Astrocyte (in vitro differentiated cells and primary cell): ENCODE data around the gene SVOPL. TPM values are rescaled to one million over a fixed set of nuclear protein-coding genes. Genes with fewer than 3 reads are reported as not detected.
A peak's percentile ranks its signal among the peaks of the same experiment; 100 is the strongest.

ENCODE experiments used
- DNase-seq: peaks from one replicate; pipeline ENCODE4 v3.0.0-alpha.2; 2010; ENCODE audit warnings: low read depth
- FAIRE-seq: peaks from 2 replicates; lab custom pipeline; 2011; peaks lifted over from hg19 to GRCh38; lab: Jason Lieb, UNC
- H2AFZ ChIP-seq: 2 replicates; pipeline ENCODE4 v1.6.0; 2012; ENCODE audit warnings: low read depth, low read length, inconsistent platforms
- H3K27ac ChIP-seq: 2 replicates; pipeline ENCODE4 v1.5.1; 2011; ENCODE audit warnings: low read depth, low read length, inconsistent platforms
- H3K27me3 ChIP-seq: 2 replicates; pipeline ENCODE4 v1.6.0; 2011; ENCODE audit warnings: low read length, inconsistent platforms; ENCODE audit not compliant: insufficient read depth
- H3K36me3 ChIP-seq: 2 replicates; pipeline ENCODE4 v1.5.1; 2011; ENCODE audit warnings: low read length, inconsistent platforms; ENCODE audit not compliant: insufficient read depth
- H3K4me1 ChIP-seq: 2 replicates; pipeline ENCODE4 v1.5.1; 2011; ENCODE audit warnings: low read length, inconsistent platforms; ENCODE audit not compliant: insufficient read depth
- H3K4me2 ChIP-seq: 2 replicates; pipeline ENCODE4 v1.6.0; 2012; ENCODE audit warnings: low read length, inconsistent platforms
- H3K4me3 ChIP-seq: 2 replicates; pipeline ENCODE4 v1.5.1; 2011; ENCODE audit warnings: low read depth, mild to moderate bottlenecking, low read length, inconsistent platforms; ENCODE audit not compliant: insufficient read depth
- H3K79me2 ChIP-seq: 2 replicates; pipeline ENCODE4 v1.6.0; 2012; ENCODE audit warnings: mild to moderate bottlenecking, low read length, inconsistent platforms; ENCODE audit not compliant: insufficient read depth
- H3K9ac ChIP-seq: 2 replicates; pipeline ENCODE4 v1.6.0; 2012; ENCODE audit warnings: mild to moderate bottlenecking, low read length, inconsistent platforms
- H3K9me3 ChIP-seq: 2 replicates; pipeline ENCODE4 v1.5.1; 2012; ENCODE audit warnings: low read depth, mild to moderate bottlenecking, low read length, inconsistent platforms; ENCODE audit not compliant: insufficient read depth
- H4K20me1 ChIP-seq: 2 replicates; pipeline ENCODE4 v1.6.0; 2012; ENCODE audit warnings: low read length, inconsistent platforms; ENCODE audit not compliant: insufficient read depth
- H3K27ac Mint-ChIP-seq: one replicate; pipeline ENCODE4 v1.8.0; 2021; ENCODE audit warnings: mild to moderate bottlenecking, mixed read lengths; ENCODE audit not compliant: unreplicated experiment
- H3K27me3 Mint-ChIP-seq: one replicate; pipeline ENCODE4 v1.8.0; 2021; ENCODE audit warnings: low read depth, mixed read lengths; ENCODE audit not compliant: unreplicated experiment
- H3K36me3 Mint-ChIP-seq: one replicate; pipeline ENCODE4 v1.8.0; 2021; ENCODE audit warnings: low read depth, mixed read lengths; ENCODE audit not compliant: unreplicated experiment
- H3K4me1 Mint-ChIP-seq: one replicate; pipeline ENCODE4 v1.8.0; 2021; ENCODE audit warnings: low read depth, mixed read lengths; ENCODE audit not compliant: unreplicated experiment
- H3K4me3 Mint-ChIP-seq: one replicate; pipeline ENCODE4 v1.8.0; 2021; ENCODE audit warnings: mild to moderate bottlenecking, moderate library complexity, mixed read lengths; ENCODE audit not compliant: unreplicated experiment
- H3K9me3 Mint-ChIP-seq: one replicate; pipeline ENCODE4 v1.8.0; 2021; ENCODE audit warnings: mild to moderate bottlenecking, mixed read lengths; ENCODE audit not compliant: unreplicated experiment
- CTCF ChIP-seq: IDR thresholded peaks from 2 replicates; pipeline ENCODE4 v1.5.1; 2011; ENCODE audit warnings: low read depth, mild to moderate bottlenecking, inconsistent platforms, low read length, moderate library complexity; ENCODE audit not compliant: insufficient read depth
- EZH2 ChIP-seq: IDR thresholded peaks from 2 replicates; pipeline ENCODE4 v1.6.1; 2012; ENCODE audit warnings: mild to moderate bottlenecking, low read length, inconsistent platforms; ENCODE audit not compliant: insufficient read depth
- total RNA-seq: library from RNA; stranded (reverse); gene quantifications from 2 replicates; pipeline ENCODE4 v1.2.1, GENCODE V29; 2021

SVOPL gene
- total RNA-seq, 1 donor from 2014 or later: 0.34 TPM

- Histone ChIP-seq H3K9me3 (no peaks in the 10 kb centered on the region), H3K4me3 (no peak overlapping the region), H3K79me2 (no peaks in the 10 kb centered on the region), H3K27me3 (no peaks in the 10 kb centered on the region), H3K36me3 (no peaks in the 10 kb centered on the region), H3K9ac (no peak overlapping the region), H3K4me1 (no peaks in the 10 kb centered on the region), H2AFZ (no peak overlapping the region), H3K4me2 (no peak overlapping the region), H4K20me1 (no peaks in the 10 kb centered on the region), H3K27ac (peak overlapping the region; percentile 16)
- no peaks in the 10 kb centered on the region for H3K27me3 Mint-ChIP-seq
- peak overlapping the region; percentile 42 for H3K4me3 Mint-ChIP-seq
- H3K9me3 Mint-ChIP-seq: peaks cover 3% of the 10 kb centered on the region
- TF ChIP-seq EZH2: no peak
- no peak for TF ChIP-seq CTCF
- H3K4me1 Mint-ChIP-seq: peaks cover 6% of the 10 kb centered on the region
- H3K36me3 Mint-ChIP-seq: no peaks in the 10 kb centered on the region
- FAIRE-seq: no peak
- DNase-seq: peak; percentile 62
- peak overlapping the region; percentile 92 for H3K27ac Mint-ChIP-seq
Measured at GRCh38 chr7:138684340-138684739, 16.8 kb downstream of the SVOPL start.

GRCh38 chr7:138679793-138680192 lies 21.4 kb downstream of the SVOPL start:
- H3K27ac ChIP-seq: no peak overlapping the region
- H3K4me2 ChIP-seq: no peak overlapping the region
- Mint-ChIP-seq H3K27ac (no peak overlapping the region), H3K36me3 (no peaks in the 10 kb centered on the region), H3K4me1 (peaks cover 6% of the 10 kb centered on the region), H3K27me3 (no peaks in the 10 kb centered on the region), H3K4me3 (no peak overlapping the region), H3K9me3 (peaks cover 3% of the 10 kb centered on the region)
- H3K4me1 ChIP-seq: no peaks in the 10 kb centered on the region
- H3K4me3 ChIP-seq: no peak overlapping the region
- no peak for DNase-seq
- no peaks in the 10 kb centered on the region for H3K79me2 ChIP-seq
- FAIRE-seq: no peak
- no peaks in the 10 kb centered on the region for H3K9me3 ChIP-seq
- no peaks in the 10 kb centered on the region for H4K20me1 ChIP-seq
- no peaks in the 10 kb centered on the region for H3K36me3 ChIP-seq
- no peaks in the 10 kb centered on the region for H3K27me3 ChIP-seq
- H2AFZ ChIP-seq: no peak overlapping the region
- TF ChIP-seq EZH2: no peak
- TF ChIP-seq CTCF: no peak
- no peak overlapping the region for H3K9ac ChIP-seq

DNA sequence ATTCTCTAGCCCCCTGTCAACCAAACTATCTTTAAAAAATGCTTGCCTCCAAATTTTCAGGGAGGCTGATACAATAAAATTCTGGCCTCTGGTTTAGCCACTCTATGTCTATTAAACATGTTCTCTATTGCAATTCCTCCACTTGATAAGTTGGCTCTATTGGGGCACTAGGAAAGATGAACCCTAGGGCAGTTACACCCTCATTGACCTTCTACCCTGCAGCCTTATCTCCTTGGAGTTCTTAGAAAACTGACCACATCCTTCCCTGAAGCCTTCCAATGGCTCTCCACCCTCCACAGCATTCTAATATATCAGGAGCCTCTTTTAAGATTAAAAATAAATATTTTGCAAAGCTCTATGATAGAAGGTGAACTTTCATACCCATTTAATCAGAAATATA lies 30.6 kb downstream of the SVOPL start:
- H3K4me3 ChIP-seq: no peak overlapping the region
- Mint-ChIP-seq H3K27me3 (no peaks in the 10 kb centered on the region), H3K36me3 (peaks cover 7% of the 10 kb centered on the region), H3K27ac (no peak overlapping the region), H3K4me3 (no peak overlapping the region), H3K4me1 (peaks cover 21% of the 10 kb centered on the region), H3K9me3 (peaks cover under 1% of the 10 kb centered on the region)
- H3K9me3 ChIP-seq: no peaks in the 10 kb centered on the region
- H4K20me1 ChIP-seq: no peaks in the 10 kb centered on the region
- H3K36me3 ChIP-seq: no peaks in the 10 kb centered on the region
- no peaks in the 10 kb centered on the region for H3K79me2 ChIP-seq
- DNase-seq: no peak
- no peaks in the 10 kb centered on the region for H3K4me1 ChIP-seq
- peaks cover 4% of the 10 kb centered on the region for H3K27me3 ChIP-seq
- no peak for FAIRE-seq
- no peak overlapping the region for H3K4me2 ChIP-seq
- H2AFZ ChIP-seq: no peak overlapping the region
- no peak overlapping the region for H3K9ac ChIP-seq
- no peak overlapping the region for H3K27ac ChIP-seq
- TF ChIP-seq CTCF: no peak
- no peak for TF ChIP-seq EZH2
